B cell (primary cell): ENCODE measurements around the gene TSGA10.

Experiments
- CTCF ChIP-seq: fragments of 200-600 bp; IDR thresholded peaks from one replicate; pipeline ENCODE4 v1.8.0; 2022; ENCODE audit warnings: antibody characterized with exemption, mild to moderate bottlenecking
- EZH2 ChIP-seq: IDR thresholded peaks from 2 replicates; pipeline ENCODE4 v1.6.1; 2012; ENCODE audit warnings: borderline replicate concordance, low read depth, mild to moderate bottlenecking, moderate library complexity, low read length; ENCODE audit not compliant: insufficient read depth, poor library complexity, severe bottlenecking

- TF ChIP-seq CTCF = no peak
- no peak for TF ChIP-seq EZH2
Measured at GRCh38 chr2:99139003-99139402, 15.7 kb downstream of the TSGA10 start.
